ENCODE results near the gene MYH14. TPM values are rescaled to one million over a fixed set of nuclear protein-coding genes. Genes with fewer than 3 reads are reported as not detected.

MYH14 gene
- total and polyA plus RNA-seq, 2 of the 13 experiments (the other 11 are each of a cell fraction or from before 2014, with no cell fraction given): 5.5 to 5.8 TPM

DNA sequence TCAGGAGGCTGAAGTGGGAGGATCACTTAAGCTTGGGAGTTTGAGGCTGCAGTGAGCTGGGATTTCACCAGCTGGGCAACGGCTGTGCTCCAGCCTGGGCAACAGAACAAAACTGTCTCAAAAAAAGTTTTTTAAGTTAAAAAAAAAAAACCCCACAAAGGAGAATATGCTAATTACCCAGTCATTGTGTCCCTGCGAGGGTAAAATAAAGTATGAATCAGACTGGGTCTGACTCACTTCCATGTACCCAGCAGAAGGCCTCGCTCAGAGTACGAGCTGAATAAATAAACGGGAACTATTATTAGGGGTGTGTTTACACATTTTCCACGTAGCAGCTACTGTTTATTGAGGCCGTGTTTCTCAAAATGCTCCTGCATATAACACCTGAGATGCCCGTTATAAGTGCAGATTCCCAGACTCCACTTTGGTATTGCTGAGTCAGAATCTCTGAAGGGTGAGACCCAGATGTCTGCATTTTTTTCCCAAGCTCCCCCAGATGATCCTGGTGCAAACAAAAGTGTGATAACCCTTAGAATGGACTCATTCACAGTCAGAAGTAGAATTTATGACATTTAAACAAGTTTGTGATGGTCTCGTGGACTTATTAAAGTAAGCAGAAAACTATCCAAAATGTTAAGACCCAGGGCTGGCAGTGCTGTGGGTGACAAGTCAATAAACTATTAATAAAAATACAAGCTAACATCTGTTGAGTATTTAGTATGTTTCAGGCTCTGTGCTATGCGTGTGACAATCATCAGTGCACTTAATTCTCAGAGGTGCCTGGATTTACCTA, 97.6 kb downstream of the MYH14 start (continued):
- TF ChIP-seq, protein P1, sequence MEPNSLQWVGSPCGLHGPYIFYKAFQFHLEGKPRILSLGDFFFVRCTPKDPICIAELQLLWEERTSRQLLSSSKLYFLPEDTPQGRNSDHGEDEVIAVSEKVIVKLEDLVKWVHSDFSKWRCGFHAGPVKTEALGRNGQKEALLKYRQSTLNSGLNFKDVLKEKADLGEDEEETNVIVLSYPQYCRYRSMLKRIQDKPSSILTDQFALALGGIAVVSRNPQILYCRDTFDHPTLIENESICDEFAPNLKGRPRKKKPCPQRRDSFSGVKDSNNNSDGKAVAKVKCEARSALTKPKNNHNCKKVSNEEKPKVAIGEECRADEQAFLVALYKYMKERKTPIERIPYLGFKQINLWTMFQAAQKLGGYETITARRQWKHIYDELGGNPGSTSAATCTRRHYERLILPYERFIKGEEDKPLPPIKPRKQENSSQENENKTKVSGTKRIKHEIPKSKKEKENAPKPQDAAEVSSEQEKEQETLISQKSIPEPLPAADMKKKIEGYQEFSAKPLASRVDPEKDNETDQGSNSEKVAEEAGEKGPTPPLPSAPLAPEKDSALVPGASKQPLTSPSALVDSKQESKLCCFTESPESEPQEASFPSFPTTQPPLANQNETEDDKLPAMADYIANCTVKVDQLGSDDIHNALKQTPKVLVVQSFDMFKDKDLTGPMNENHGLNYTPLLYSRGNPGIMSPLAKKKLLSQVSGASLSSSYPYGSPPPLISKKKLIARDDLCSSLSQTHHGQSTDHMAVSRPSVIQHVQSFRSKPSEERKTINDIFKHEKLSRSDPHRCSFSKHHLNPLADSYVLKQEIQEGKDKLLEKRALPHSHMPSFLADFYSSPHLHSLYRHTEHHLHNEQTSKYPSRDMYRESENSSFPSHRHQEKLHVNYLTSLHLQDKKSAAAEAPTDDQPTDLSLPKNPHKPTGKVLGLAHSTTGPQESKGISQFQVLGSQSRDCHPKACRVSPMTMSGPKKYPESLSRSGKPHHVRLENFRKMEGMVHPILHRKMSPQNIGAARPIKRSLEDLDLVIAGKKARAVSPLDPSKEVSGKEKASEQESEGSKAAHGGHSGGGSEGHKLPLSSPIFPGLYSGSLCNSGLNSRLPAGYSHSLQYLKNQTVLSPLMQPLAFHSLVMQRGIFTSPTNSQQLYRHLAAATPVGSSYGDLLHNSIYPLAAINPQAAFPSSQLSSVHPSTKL (CRISPR knock-in tag; IDR thresholded peaks at IDR 0.05): peak; percentile 7; the same call in 1 of the 2 replicates
- TF ChIP-seq MEF2D (CRISPR knock-in tag; IDR thresholded peaks at IDR 0.05) (peak; percentile 84), MAFF (IDR thresholded peaks at IDR 0.05; ENCODE audit: low read depth, low read length) (peak; percentile 50), ZNF138 (CRISPR knock-in tag; IDR thresholded peaks at IDR 0.05; ENCODE audit: low read depth) (no peak), FOSL2 (CRISPR knock-in tag; IDR thresholded peaks at IDR 0.05) (peak; percentile 85), IRF2 (CRISPR knock-in tag; IDR thresholded peaks at IDR 0.05) (no peak), FOXP1 (IDR thresholded peaks at IDR 0.05) (no peak), FOXP1 (CRISPR knock-in tag; IDR thresholded peaks at IDR 0.05) (0 out of 2 replicates have a peak, but pooled peaks have one; percentile 19), ZNF460 (CRISPR knock-in tag; IDR thresholded peaks at IDR 0.05; ENCODE audit: borderline replicate concordance) (no peak), MAFK (conservative IDR thresholded peaks at IDR 0.05 in 1 of 2, IDR thresholded peaks at IDR 0.05 in 1 of 2; ENCODE audit: low read length in 2 of 2) (peak; percentile 38 to 73; a peak in 3 of 4 replicates)

DNA sequence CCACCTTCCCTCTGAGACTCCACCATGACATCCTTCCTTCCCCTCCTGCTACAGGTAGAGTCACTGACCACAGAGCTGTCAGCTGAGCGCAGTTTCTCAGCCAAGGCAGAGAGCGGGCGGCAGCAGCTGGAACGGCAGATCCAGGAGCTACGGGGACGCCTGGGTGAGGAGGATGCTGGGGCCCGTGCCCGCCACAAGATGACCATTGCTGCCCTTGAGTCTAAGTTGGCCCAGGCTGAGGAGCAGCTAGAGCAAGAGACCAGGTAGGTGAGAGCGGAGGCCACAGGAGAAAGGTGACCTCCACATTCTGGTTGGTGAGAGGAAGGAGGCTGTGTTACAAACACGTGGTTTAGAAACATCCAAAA, 98.2 kb downstream of the MYH14 start:
- in situ Hi-C loops (cut with HindIII; ENCODE audit: extremely low pct_ligation_motif_present, low pct_unique_long_range_greater_than_20kb) (no loop called here), intact Hi-C loops (cut with micrococcal nuclease; ENCODE audit: unreplicated experiment) (no loop called here)
- H3K36me3 ChIP-seq (replicated peaks in 1 of 2; ENCODE audit: control insufficient read depth in 1 of 2, insufficient read depth in 2 of 2, low read length in 2 of 2): no peaks in the 10 kb centered on the region
- no peak for FAIRE-seq
- no peak overlapping the region for H2AFZ ChIP-seq (ENCODE audit: low read length)
- H3K27ac ChIP-seq (ENCODE audit: extremely low read length, insufficient read depth, low read length): no peak overlapping the region
- no peaks in the 10 kb centered on the region for H3K79me2 ChIP-seq (ENCODE audit: insufficient read depth, low read length)
- WGBS (ENCODE audit: low lambda C conversion rate): 74% methylated on average over 7 of the region's 10 CpGs
- no peak for ATAC-seq
- POLR2A ChIA-PET: no interaction called here
- CTCF ChIA-PET (ENCODE audit: low intra/inter-chr PET ratio, low total read pairs): no interaction called here
- no peak overlapping the region for H3K4me2 ChIP-seq (ENCODE audit: low read depth, low read length)
- H3K9me3 ChIP-seq (ENCODE audit: low read length): no peaks in the 10 kb centered on the region
- no peak for DNase-seq (ENCODE audit: low spot score)
- peaks cover 13% of the 10 kb centered on the region for H3K4me1 ChIP-seq (ENCODE audit: insufficient read depth, low read length)
- no peaks in the 10 kb centered on the region for H3K27me3 ChIP-seq (ENCODE audit: control insufficient read depth in 1 of 2, insufficient read depth in 2 of 2, low read length in 2 of 2)
- H3K9ac ChIP-seq (ENCODE audit: insufficient read depth, low read depth, low read length): no peak overlapping the region
- H3K4me3 ChIP-seq (replicated peaks in 1 of 3; ENCODE audit: insufficient read depth in 1 of 3, low read depth in 2 of 3, low read length in 3 of 3): no peak overlapping the region
- H4K20me1 ChIP-seq (ENCODE audit: insufficient read depth, low read length): no peaks in the 10 kb centered on the region
- no TSS peak for BruUV-seq (replicated peaks)
- TF ChIP-seq SAFB2 (CRISPR knock-in tag; IDR thresholded peaks at IDR 0.05; ENCODE audit: borderline replicate concordance, low read depth): no peak
- TF ChIP-seq, protein P2, sequence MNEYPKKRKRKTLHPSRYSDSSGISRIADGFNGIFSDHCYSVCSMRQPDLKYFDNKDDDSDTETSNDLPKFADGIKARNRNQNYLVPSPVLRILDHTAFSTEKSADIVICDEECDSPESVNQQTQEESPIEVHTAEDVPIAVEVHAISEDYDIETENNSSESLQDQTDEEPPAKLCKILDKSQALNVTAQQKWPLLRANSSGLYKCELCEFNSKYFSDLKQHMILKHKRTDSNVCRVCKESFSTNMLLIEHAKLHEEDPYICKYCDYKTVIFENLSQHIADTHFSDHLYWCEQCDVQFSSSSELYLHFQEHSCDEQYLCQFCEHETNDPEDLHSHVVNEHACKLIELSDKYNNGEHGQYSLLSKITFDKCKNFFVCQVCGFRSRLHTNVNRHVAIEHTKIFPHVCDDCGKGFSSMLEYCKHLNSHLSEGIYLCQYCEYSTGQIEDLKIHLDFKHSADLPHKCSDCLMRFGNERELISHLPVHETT (CRISPR knock-in tag; conservative IDR thresholded peaks at IDR 0.05): no peak
- no peak for TF ChIP-seq SMARCE1 (IDR thresholded peaks at IDR 0.05; ENCODE audit: borderline replicate concordance)
- TF ChIP-seq HOXA3 (CRISPR knock-in tag; IDR thresholded peaks at IDR 0.05): no peak
- TF ChIP-seq, protein P3, sequence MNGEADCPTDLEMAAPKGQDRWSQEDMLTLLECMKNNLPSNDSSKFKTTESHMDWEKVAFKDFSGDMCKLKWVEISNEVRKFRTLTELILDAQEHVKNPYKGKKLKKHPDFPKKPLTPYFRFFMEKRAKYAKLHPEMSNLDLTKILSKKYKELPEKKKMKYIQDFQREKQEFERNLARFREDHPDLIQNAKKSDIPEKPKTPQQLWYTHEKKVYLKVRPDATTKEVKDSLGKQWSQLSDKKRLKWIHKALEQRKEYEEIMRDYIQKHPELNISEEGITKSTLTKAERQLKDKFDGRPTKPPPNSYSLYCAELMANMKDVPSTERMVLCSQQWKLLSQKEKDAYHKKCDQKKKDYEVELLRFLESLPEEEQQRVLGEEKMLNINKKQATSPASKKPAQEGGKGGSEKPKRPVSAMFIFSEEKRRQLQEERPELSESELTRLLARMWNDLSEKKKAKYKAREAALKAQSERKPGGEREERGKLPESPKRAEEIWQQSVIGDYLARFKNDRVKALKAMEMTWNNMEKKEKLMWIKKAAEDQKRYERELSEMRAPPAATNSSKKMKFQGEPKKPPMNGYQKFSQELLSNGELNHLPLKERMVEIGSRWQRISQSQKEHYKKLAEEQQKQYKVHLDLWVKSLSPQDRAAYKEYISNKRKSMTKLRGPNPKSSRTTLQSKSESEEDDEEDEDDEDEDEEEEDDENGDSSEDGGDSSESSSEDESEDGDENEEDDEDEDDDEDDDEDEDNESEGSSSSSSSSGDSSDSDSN (CRISPR knock-in tag; IDR thresholded peaks at IDR 0.05): no peak
